ENCODE data around the gene TYROBP.
"Not testable (repeated sequence)": the region's sequence is repeated elsewhere in the genome, so short reads cannot be mapped to it uniquely, and the experiment has no call there.

The TYROBP gene

GRCh38 chr19:35908010-35908441, at the start of gene TYROBP:
TYROBP (minus strand) TSS chr19:35908295; CDS start chr19:35908228, 67 bp downstream.
- no peak for DNase-seq

GRCh38 chr19:35957411-35957810, 49.3 kb upstream of the TYROBP start:
- DNase-seq, result not testable (repeated sequence)

- no peak for DNase-seq
These were observed 48.0 kb upstream of the TYROBP start for GRCh38 chr19:35955881-35956634.

- DNase-seq, result no peak
These were observed 41.0 kb upstream of the TYROBP start for GRCh38 chr19:35949131-35949530.

GRCh38 chr19:35946203-35946602, 38.1 kb upstream of the TYROBP start:
- DNase-seq, result no peak

GRCh38 chr19:35945121-35945790, 37.2 kb upstream of the TYROBP start:
- no peak for DNase-seq

GRCh38 chr19:35944556-35944955, 36.5 kb upstream of the TYROBP start:
- DNase-seq, result no peak

GRCh38 chr19:35943321-35944301, 35.5 kb upstream of the TYROBP start:
- no peak for DNase-seq

- no peak for DNase-seq
These were observed 34.1 kb upstream of the TYROBP start for GRCh38 chr19:35942235-35942634.

- no peak for DNase-seq
These were observed 32.7 kb upstream of the TYROBP start for GRCh38 chr19:35940839-35941238.

- DNase-seq, result no peak
These were observed 32.1 kb upstream of the TYROBP start for GRCh38 chr19:35940078-35940775.

GRCh38 chr19:35939307-35940077, 31.4 kb upstream of the TYROBP start:
- DNase-seq, result no peak

GRCh38 chr19:35938282-35939224, 30.5 kb upstream of the TYROBP start:
- no peak for DNase-seq

GRCh38 chr19:35937345-35938281, 29.5 kb upstream of the TYROBP start:
- peak; percentile 37 for DNase-seq

- DNase-seq, result no peak
These were observed 28.7 kb upstream of the TYROBP start for GRCh38 chr19:35936738-35937268.

GRCh38 chr19:35935911-35936737, 28.0 kb upstream of the TYROBP start, which contains the start of gene LRFN3:
LRFN3 (plus strand) TSS chr19:35936374; CDS start chr19:35939426, 3,052 bp downstream.
- peak; percentile 83 for DNase-seq

GRCh38 chr19:35932291-35932936, 24.3 kb upstream of the TYROBP start:
- DNase-seq, result no peak

GRCh38 chr19:35931874-35932202, 23.7 kb upstream of the TYROBP start:
- no peak for DNase-seq

Data from retina (tissue), 1 donor.